ENCODE measurements around the gene GRXCR1.
A peak's percentile ranks its signal among the peaks of the same experiment; 100 is the strongest.

Gene GRXCR1

GRCh38 chr4:42925921-42926320 lies 33.4 kb downstream of the GRXCR1 start:
- H3K4me3 ChIP-seq (ENCODE audit: low read length): no peak overlapping the region
- DNase-seq (ENCODE audit: low read depth): no peak
- TF ChIP-seq CTCF (IDR thresholded peaks at IDR 0.05; ENCODE audit: insufficient read depth, low read depth, low read length, missing control alignments): no peak

- no peak for TF ChIP-seq CTCF (IDR thresholded peaks at IDR 0.05; ENCODE audit: insufficient read depth, low read depth, low read length, missing control alignments)
- peak; percentile 40 for DNase-seq (ENCODE audit: low read depth)
- no peak overlapping the region for H3K4me3 ChIP-seq (ENCODE audit: low read length)
These were observed 35.4 kb downstream of the GRXCR1 start for GRCh38 chr4:42927946-42928345.

GRCh38 chr4:42928582-42928981 lies 36.1 kb downstream of the GRXCR1 start:
- no peak overlapping the region for H3K4me3 ChIP-seq (ENCODE audit: low read length)
- no peak for TF ChIP-seq CTCF (IDR thresholded peaks at IDR 0.05; ENCODE audit: insufficient read depth, low read depth, low read length, missing control alignments)
- no peak for DNase-seq (ENCODE audit: low read depth)

- H3K4me3 ChIP-seq (ENCODE audit: low read length): no peak overlapping the region
- no peak for TF ChIP-seq CTCF (IDR thresholded peaks at IDR 0.05; ENCODE audit: insufficient read depth, low read depth, low read length, missing control alignments)
- no peak for DNase-seq (ENCODE audit: low read depth)
These were observed 49.7 kb downstream of the GRXCR1 start for GRCh38 chr4:42942216-42942615.

- no peak overlapping the region for H3K4me3 ChIP-seq (ENCODE audit: low read length)
- TF ChIP-seq CTCF (IDR thresholded peaks at IDR 0.05; ENCODE audit: insufficient read depth, low read depth, low read length, missing control alignments): no peak
- no peak for DNase-seq (ENCODE audit: low read depth)
These were observed 53.4 kb downstream of the GRXCR1 start for GRCh38 chr4:42945874-42946273.

GRCh38 chr4:42953321-42953720 lies 60.8 kb downstream of the GRXCR1 start:
- no peak for TF ChIP-seq CTCF (IDR thresholded peaks at IDR 0.05; ENCODE audit: insufficient read depth, low read depth, low read length, missing control alignments)
- H3K4me3 ChIP-seq (ENCODE audit: low read length): no peak overlapping the region

GRCh38 chr4:42954963-42955669 lies 62.6 kb downstream of the GRXCR1 start:
- TF ChIP-seq CTCF (IDR thresholded peaks at IDR 0.05; ENCODE audit: insufficient read depth, low read depth, low read length, missing control alignments): no peak
- H3K4me3 ChIP-seq (ENCODE audit: low read length): no peak overlapping the region
- DNase-seq (ENCODE audit: low read depth): no peak

More at GRCh38 chr4:42953321-42953720, 60.8 kb downstream of the GRXCR1 start:
- DNase-seq (ENCODE audit: low read depth): no peak

All from epithelial cell of esophagus (primary cell).